Chondrocyte (in vitro differentiated cells): ENCODE results near the gene TBC1D26. TPM values are rescaled to one million over a fixed set of nuclear protein-coding genes. Genes with fewer than 3 reads are reported as not detected.
A peak's percentile ranks its signal among the peaks of the same experiment; 100 is the strongest.
"Not testable (repeated sequence)": the region's sequence is repeated elsewhere in the genome, so short reads cannot be mapped to it uniquely, and the experiment has no call there.

Source experiments
- DNase-seq: peaks from one replicate; pipeline ENCODE4 v3.0.0; 2021; ENCODE audit warnings: mixed read lengths, low spot score
- H3K27ac Mint-ChIP-seq: one replicate; pipeline ENCODE4 v1.8.0; 2021; ENCODE audit warnings: mild to moderate bottlenecking, moderate library complexity, mixed read lengths; ENCODE audit not compliant: unreplicated experiment
- H3K27me3 Mint-ChIP-seq: 2 replicates; pipeline ENCODE4 v1.8.0; 2021; ENCODE audit warnings: low read depth, mixed read lengths
- H3K36me3 Mint-ChIP-seq: 2 replicates; pipeline ENCODE4 v1.8.0; 2021; ENCODE audit warnings: low read depth, mixed read lengths
- H3K4me1 Mint-ChIP-seq: 2 replicates; pipeline ENCODE4 v1.8.0; 2021; ENCODE audit warnings: low read depth, mild to moderate bottlenecking, mixed read lengths
- H3K4me3 Mint-ChIP-seq: one replicate; pipeline ENCODE4 v1.8.0; 2021; ENCODE audit warnings: mild to moderate bottlenecking, moderate library complexity, mixed read lengths; ENCODE audit not compliant: unreplicated experiment
- H3K9me3 Mint-ChIP-seq: 2 replicates; pipeline ENCODE4 v1.8.0; 2021; ENCODE audit warnings: low read depth, mixed read lengths
- CTCF ChIP-seq: fragments of 200-600 bp; sonication (generic); IDR thresholded peaks from 2 replicates; pipeline ENCODE4 v1.5.0; 2021; ENCODE audit warnings: antibody characterized with exemption, mild to moderate bottlenecking, moderate library complexity
- total RNA-seq: library from RNA; stranded (reverse); gene quantifications from 3 replicates; pipeline ENCODE4 v1.2.1, GENCODE V29; 2021

TBC1D26 gene
- total RNA-seq, 1 donor from 2014 or later = not detected

DNA sequence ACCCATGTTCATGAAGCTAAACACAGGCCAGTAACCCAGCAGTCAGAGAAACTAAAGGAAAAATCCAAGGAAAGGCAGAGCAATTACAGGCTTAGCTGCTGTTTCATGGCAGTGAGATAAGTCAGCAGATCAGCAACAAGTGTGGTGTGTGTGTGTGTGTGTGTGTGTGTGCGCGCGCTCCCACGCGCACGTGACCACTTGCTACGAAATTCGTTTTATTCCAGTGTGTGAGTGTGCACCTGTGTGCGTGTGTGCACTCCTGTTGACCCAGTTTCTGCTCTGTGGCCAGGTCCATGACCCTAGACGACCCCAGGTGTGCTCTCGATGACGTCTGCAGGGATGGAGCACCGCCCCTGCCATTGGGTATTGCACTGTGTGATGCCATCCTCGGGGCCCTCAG is 1.5 kb upstream of the TBC1D26 start:
- H3K9me3 Mint-ChIP-seq, H3K36me3 Mint-ChIP-seq, DNase-seq, H3K27me3 Mint-ChIP-seq, H3K4me3 Mint-ChIP-seq, H3K4me1 Mint-ChIP-seq, H3K27ac Mint-ChIP-seq: not testable (repeated sequence)

GRCh38 chr17:15733174-15733789 is 1.2 kb downstream of the TBC1D26 start:
- H3K9me3 Mint-ChIP-seq, H3K27me3 Mint-ChIP-seq, H3K4me3 Mint-ChIP-seq, H3K36me3 Mint-ChIP-seq, H3K4me1 Mint-ChIP-seq, H3K27ac Mint-ChIP-seq, DNase-seq: not testable (repeated sequence)

- DNase-seq, H3K27ac Mint-ChIP-seq, H3K9me3 Mint-ChIP-seq, H3K27me3 Mint-ChIP-seq, H3K4me1 Mint-ChIP-seq, H3K4me3 Mint-ChIP-seq, H3K36me3 Mint-ChIP-seq: not testable (repeated sequence)
Measured at GRCh38 chr17:15736578-15736977, 4.5 kb downstream of the TBC1D26 start.

DNA sequence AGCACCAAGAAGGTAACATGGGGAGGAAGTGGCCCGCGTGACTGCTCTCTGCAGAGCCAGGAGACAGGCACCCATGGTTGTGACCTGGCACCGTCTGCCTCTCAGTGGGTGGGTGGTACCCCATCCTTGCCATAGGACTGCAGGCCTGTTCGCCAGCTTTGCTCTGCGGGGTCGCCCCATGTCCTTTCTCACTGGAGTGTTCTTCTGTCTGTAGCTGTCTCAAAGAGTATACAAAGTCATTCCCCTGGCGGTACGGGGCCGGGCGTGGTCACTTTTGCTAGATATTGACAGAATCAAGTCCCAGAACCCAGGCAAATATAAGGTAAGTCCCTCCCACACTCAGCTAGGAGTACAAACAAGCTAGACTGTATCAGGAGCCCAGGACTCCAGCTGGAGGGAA is 6.0 kb downstream of the TBC1D26 start:
- H3K36me3 Mint-ChIP-seq = no peaks in the 10 kb centered on the region
- TF ChIP-seq CTCF = no peak
- peaks cover 4% of the 10 kb centered on the region for H3K27me3 Mint-ChIP-seq
- no peak overlapping the region for H3K4me3 Mint-ChIP-seq
- H3K27ac Mint-ChIP-seq = no peak overlapping the region
- no peak for DNase-seq
- no peaks in the 10 kb centered on the region for H3K9me3 Mint-ChIP-seq
- no peaks in the 10 kb centered on the region for H3K4me1 Mint-ChIP-seq

- H3K4me1 Mint-ChIP-seq, DNase-seq, H3K27me3 Mint-ChIP-seq, H3K4me3 Mint-ChIP-seq, H3K27ac Mint-ChIP-seq, H3K36me3 Mint-ChIP-seq, H3K9me3 Mint-ChIP-seq: not testable (repeated sequence)
Measured at GRCh38 chr17:15739259-15739658, 7.2 kb downstream of the TBC1D26 start.

DNA sequence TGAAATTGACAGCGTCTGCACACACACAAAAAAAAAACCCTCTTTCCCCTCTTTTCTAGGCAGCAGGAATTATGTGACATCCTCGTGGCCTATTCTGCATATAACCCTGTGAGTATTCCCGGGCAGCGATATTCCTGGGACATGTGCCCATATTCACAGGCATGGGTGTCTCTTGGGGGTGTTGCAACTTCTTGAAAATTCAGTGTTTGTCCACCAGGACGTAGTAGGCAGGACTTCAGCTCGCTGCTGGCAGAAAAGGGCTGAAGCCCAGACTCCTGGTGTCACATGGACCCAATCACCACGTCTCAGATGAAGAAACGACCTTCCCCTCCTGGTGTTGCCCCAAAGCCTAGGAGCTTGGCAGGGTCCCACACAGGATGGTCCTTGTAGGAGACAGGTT is 8.0 kb downstream of the TBC1D26 start:
- not testable (repeated sequence) for H3K27me3 Mint-ChIP-seq, H3K4me1 Mint-ChIP-seq, H3K9me3 Mint-ChIP-seq, DNase-seq, H3K27ac Mint-ChIP-seq, H3K4me3 Mint-ChIP-seq, H3K36me3 Mint-ChIP-seq
- TF ChIP-seq CTCF = peak; percentile 35

DNA sequence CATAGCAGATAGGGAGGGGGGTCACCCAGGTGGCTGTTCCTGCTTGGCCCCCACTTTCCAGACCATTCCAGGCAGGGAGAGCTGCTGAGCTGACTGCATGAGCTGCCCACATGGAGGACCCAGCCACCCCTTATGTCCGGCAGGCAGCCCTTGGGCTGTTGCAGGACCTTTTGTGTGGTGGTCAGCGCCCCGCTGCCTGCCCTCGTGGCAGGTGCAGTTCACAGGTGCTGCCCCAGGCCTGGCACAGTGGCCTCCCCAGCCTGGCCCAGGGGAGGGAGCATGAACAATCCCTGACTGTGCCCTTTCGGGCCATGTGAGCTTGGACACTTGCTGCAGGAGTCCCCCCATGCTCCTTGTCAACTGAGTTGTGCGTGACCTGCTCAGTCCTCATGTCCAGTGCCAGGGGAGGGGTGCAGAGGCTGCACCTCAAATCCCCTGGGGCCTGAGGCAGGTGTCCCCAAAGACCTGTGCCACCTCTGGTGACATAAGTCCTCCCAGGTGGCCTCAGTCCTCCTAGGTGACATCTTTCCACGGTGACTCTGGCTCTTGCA is 8.6 kb downstream of the TBC1D26 start:
- Mint-ChIP-seq H3K27ac (no peak overlapping the region), H3K4me3 (no peak overlapping the region), H3K9me3 (no peaks in the 10 kb centered on the region), H3K27me3 (peaks cover 4% of the 10 kb centered on the region), H3K36me3 (no peaks in the 10 kb centered on the region), H3K4me1 (peaks cover 13% of the 10 kb centered on the region)
- no peak for DNase-seq
- no peak for TF ChIP-seq CTCF
